SK-N-SH (cell line): ENCODE measurements around the gene CRB3. TPM values are rescaled to one million over a fixed set of nuclear protein-coding genes. Genes with fewer than 3 reads are reported as not detected.

ENCODE experiments used
- CTCF ChIA-PET: fragments of 300-600, 350-600 bp; formaldehyde crosslinking; extraction: SDS; loops from one replicate; lab custom pipeline; 2021; lab: Yijun Ruan, JAX
- POLR2A ChIA-PET: fragments of 350-600 bp; sonication (Branson Sonifier 250); formaldehyde crosslinking; extraction: SDS; loops from one replicate; lab custom pipeline; 2020; ENCODE audit warnings: antibody characterized with exemption, inconsistent platforms; lab: Yijun Ruan, JAX
- DNase-seq: peaks from one replicate; pipeline ENCODE4 v3.0.0; 2012
- H2AFZ ChIP-seq: fragments of 200-600 bp; sonication (generic); 2 replicates; pipeline ENCODE4 v1.8.1; 2016; ENCODE audit warnings: antibody characterized with exemption, mild to moderate bottlenecking, low read depth
- H3F3A ChIP-seq: fragments of 200-600 bp; sonication (generic); replicated peaks from 2 replicates; pipeline ENCODE3; 2016; ENCODE audit warnings: antibody characterized with exemption, mild to moderate bottlenecking; ENCODE audit not compliant: insufficient read depth
- H3K27ac ChIP-seq, 2 experiments: fragments of 200-500 bp in 1 of 2; fragments of 200-600 bp in 1 of 2; sonication (Bioruptor generic) in 1 of 2; sonication (generic), shearing (Covaris generic) in 1 of 2; 2 replicates each; pipeline versions ENCODE4 v1.5.1 to v1.6.1; 2014 to 2016; ENCODE audit warnings: low read depth in 2 of 2, inconsistent platforms in 1 of 2, low read length in 1 of 2, mild to moderate bottlenecking in 1 of 2, mixed read lengths in 1 of 2
- H3K27me3 ChIP-seq: fragments of 200-600 bp; sonication (generic), shearing (Covaris generic); 2 replicates; pipeline ENCODE4 v1.6.1; 2016; ENCODE audit warnings: mixed run types; ENCODE audit not compliant: insufficient read depth
- H3K36me3 ChIP-seq, 2 experiments: fragments of 200-500 bp in 1 of 2; fragments of 200-600 bp in 1 of 2; sonication (Bioruptor generic) in 1 of 2; sonication (generic) in 1 of 2; replicated peaks in 1 of 2; 2 replicates each; pipeline versions ENCODE3 to v1.5.1; 2014 to 2016; ENCODE audit warnings: low read length in 1 of 2, mild to moderate bottlenecking in 1 of 2; ENCODE audit not compliant: insufficient read depth in 2 of 2, control insufficient read depth in 1 of 2
- H3K4me1 ChIP-seq, 2 experiments: fragments of 200-500 bp in 1 of 2; fragments of 200-600 bp in 1 of 2; sonication (Bioruptor generic) in 1 of 2; sonication (generic), shearing (Covaris generic) in 1 of 2; 2 replicates each; pipeline versions ENCODE4 v1.5.1 to v1.6.1; 2014 to 2016; ENCODE audit warnings: low read depth in 1 of 2, low read length in 1 of 2, mixed run types in 1 of 2; ENCODE audit not compliant: insufficient read depth in 2 of 2, control insufficient read depth in 1 of 2
- H3K4me2 ChIP-seq: fragments of 200-600 bp; sonication (generic), shearing (Covaris generic); 2 replicates; pipeline ENCODE4 v1.6.1; 2017; ENCODE audit warnings: mixed run types
- H3K4me3 ChIP-seq, 2 experiments: fragments of 200-500 bp in 1 of 2; fragments of 200-600 bp in 1 of 2; sonication (Bioruptor generic) in 1 of 2; sonication (generic), shearing (Covaris generic) in 1 of 2; 2 replicates each; pipeline versions ENCODE4 v1.5.1 to v1.8.1; 2014 to 2016; ENCODE audit warnings: low read depth in 2 of 2, inconsistent platforms in 1 of 2, low read length in 1 of 2, mild to moderate bottlenecking in 1 of 2, mixed read lengths in 1 of 2, moderate library complexity in 1 of 2
- H3K79me2 ChIP-seq: fragments of 200-600 bp; sonication (generic); 2 replicates; pipeline ENCODE4 v1.8.1; 2017; ENCODE audit warnings: mild to moderate bottlenecking; ENCODE audit not compliant: insufficient read depth
- H3K9ac ChIP-seq: fragments of 200-600 bp; sonication (generic); 2 replicates; pipeline ENCODE4 v1.6.1; 2017; ENCODE audit warnings: mixed run types
- H3K9me2 ChIP-seq: fragments of 200-600 bp; sonication (generic); 2 replicates; pipeline ENCODE4 v1.6.1; 2017; ENCODE audit warnings: mixed run types
- H3K9me3 ChIP-seq: fragments of 200-600 bp; sonication (generic); 2 replicates; pipeline ENCODE4 v1.6.1; 2017; ENCODE audit warnings: mixed run types, mild to moderate bottlenecking, moderate library complexity
- H4K20me1 ChIP-seq: fragments of 200-600 bp; sonication (generic); 2 replicates; pipeline ENCODE4 v1.6.1; 2017; ENCODE audit warnings: mild to moderate bottlenecking, mixed run types; ENCODE audit not compliant: insufficient read depth
- CTCF ChIP-seq: fragments of 200-600 bp; sonication (generic); IDR thresholded peaks from 2 replicates; pipeline ENCODE4 v1.6.1; 2017; ENCODE audit warnings: antibody characterized with exemption, mild to moderate bottlenecking, moderate library complexity
- EP300 ChIP-seq, 2 experiments: IDR thresholded peaks; 2 replicates each; pipeline versions ENCODE4 v1.4.0 to v1.6.1; 2012; ENCODE audit warnings: borderline replicate concordance in 1 of 2, low read depth in 1 of 2, low read length in 1 of 2
- GABPA ChIP-seq: IDR thresholded peaks from 2 replicates; pipeline ENCODE4 v1.4.0; 2012; ENCODE audit warnings: low read depth, mild to moderate bottlenecking
- NRF1 ChIP-seq: IDR thresholded peaks from 2 replicates; pipeline ENCODE4 v1.6.1; 2012; ENCODE audit warnings: low read depth, mild to moderate bottlenecking, low read length
- POLR2AphosphoS5 ChIP-seq: IDR thresholded peaks from 2 replicates; pipeline ENCODE4 v1.6.1; 2012; ENCODE audit warnings: low read depth, low read length
- TEAD4 ChIP-seq: IDR thresholded peaks from 2 replicates; pipeline ENCODE4 v1.4.0; 2012; ENCODE audit warnings: mild to moderate bottlenecking, borderline replicate concordance; ENCODE audit not compliant: insufficient read depth
- YY1 ChIP-seq: IDR thresholded peaks from 2 replicates; pipeline ENCODE4 v1.4.0; 2012; ENCODE audit warnings: low read depth, mild to moderate bottlenecking
- WGBS: methylation state at CpG from one replicate; pipeline ENCODE4 v1.1.6; 2017; ENCODE audit warnings: low lambda C conversion rate; 5-methylcytosine and 5-hydroxymethylcytosine counted together
- polyA plus RNA-seq, 3 experiments: library from polyadenylated mRNA; depleted of rRNA; stranded (reverse); fragments of >200 nt; gene quantifications; 2 replicates each; pipeline ENCODE4 v1.2.3, GENCODE V29; 2012
- TF ChIP-seq, protein P1 (sequence below): IDR thresholded peaks from 2 replicates; pipeline ENCODE4 v1.4.0; 2012; ENCODE audit warnings: low read depth
- TF ChIP-seq, protein P2 (sequence below): fragments of 150-350 bp; IDR thresholded peaks from 2 replicates; pipeline ENCODE4 v1.6.1; 2016; ENCODE audit warnings: mild to moderate bottlenecking, low read depth, low read length
- TF ChIP-seq, protein P3 (sequence below): IDR thresholded peaks from 2 replicates; pipeline ENCODE4; 2012

Gene CRB3
- polyA plus RNA-seq, 1 of the 3 experiments (the other 2 are of a cell fraction) = not detected

- no peak overlapping the region for H2AFZ ChIP-seq
- H3K4me3 ChIP-seq = no peak overlapping the region
- ChIA-PET CTCF (interaction anchor here (1.6 kb wide), 1 partner anchor 17 kb away, joined by 3 read pairs; no protein-coding TSS in a partner anchor), POLR2A (no interaction called here)
- no peak for DNase-seq
- H3K36me3 ChIP-seq = no peaks in the 10 kb centered on the region
- H4K20me1 ChIP-seq = no peaks in the 10 kb centered on the region
- H3K27ac ChIP-seq = no peak overlapping the region
- H3K9me3 ChIP-seq = no peaks in the 10 kb centered on the region
- no peaks in the 10 kb centered on the region; the same call in 1 of the 2 replicates for H3K27me3 ChIP-seq
- TF ChIP-seq, protein P1, sequence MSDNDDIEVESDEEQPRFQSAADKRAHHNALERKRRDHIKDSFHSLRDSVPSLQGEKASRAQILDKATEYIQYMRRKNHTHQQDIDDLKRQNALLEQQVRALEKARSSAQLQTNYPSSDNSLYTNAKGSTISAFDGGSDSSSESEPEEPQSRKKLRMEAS = no peak
- TF ChIP-seq TEAD4 (no peak), GABPA (no peak), EP300 (IDR thresholded peaks at IDR 0.05; ENCODE audit: borderline replicate concordance in 1 of 2, low read depth in 1 of 2, low read length in 1 of 2) (no peak)
- H3K9me2 ChIP-seq = no peaks in the 10 kb centered on the region
- no peaks in the 10 kb centered on the region for H3K4me1 ChIP-seq
- no peaks in the 10 kb centered on the region for H3F3A ChIP-seq
- H3K4me2 ChIP-seq = no peak overlapping the region
- H3K79me2 ChIP-seq = no peaks in the 10 kb centered on the region
- H3K9ac ChIP-seq = no peak overlapping the region
- 41% methylated on average over 3 of the region's 3 CpGs for WGBS
These were observed 19.2 kb downstream of the CRB3 start for GRCh38 chr19:6483235-6483634.

DNA sequence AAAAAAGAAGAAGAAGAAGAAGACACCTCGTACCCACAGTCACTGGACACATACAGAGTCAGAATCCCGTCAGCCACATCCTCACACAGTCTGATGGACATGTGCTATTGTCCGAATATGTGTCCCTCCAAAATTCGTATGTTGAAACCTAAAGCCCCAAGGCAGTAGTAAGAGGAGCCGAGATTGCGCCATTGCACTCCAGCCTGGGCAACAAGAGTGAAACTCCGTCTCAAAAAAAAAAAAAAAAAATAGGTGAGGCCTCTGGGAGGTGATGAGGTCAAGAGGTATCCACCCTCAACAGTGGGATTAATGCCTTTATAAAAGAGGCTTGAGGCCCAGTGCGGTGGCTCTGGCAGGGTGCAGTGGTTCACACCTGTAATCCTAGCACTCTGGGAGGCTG is 20.2 kb downstream of the CRB3 start:
- TF ChIP-seq, protein P2, sequence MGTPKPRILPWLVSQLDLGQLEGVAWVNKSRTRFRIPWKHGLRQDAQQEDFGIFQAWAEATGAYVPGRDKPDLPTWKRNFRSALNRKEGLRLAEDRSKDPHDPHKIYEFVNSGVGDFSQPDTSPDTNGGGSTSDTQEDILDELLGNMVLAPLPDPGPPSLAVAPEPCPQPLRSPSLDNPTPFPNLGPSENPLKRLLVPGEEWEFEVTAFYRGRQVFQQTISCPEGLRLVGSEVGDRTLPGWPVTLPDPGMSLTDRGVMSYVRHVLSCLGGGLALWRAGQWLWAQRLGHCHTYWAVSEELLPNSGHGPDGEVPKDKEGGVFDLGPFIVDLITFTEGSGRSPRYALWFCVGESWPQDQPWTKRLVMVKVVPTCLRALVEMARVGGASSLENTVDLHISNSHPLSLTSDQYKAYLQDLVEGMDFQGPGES = no peak
- TF ChIP-seq POLR2AphosphoS5 = no peak
- 63% methylated on average over 8 of the region's 8 CpGs for WGBS
- H3K4me3 ChIP-seq = no peak overlapping the region
- ChIA-PET POLR2A (no interaction called here), CTCF (no interaction called here)
- no peaks in the 10 kb centered on the region; a peak in 1 of 4 replicates for H3K4me1 ChIP-seq
- H2AFZ ChIP-seq = no peak overlapping the region
- H3K27me3 ChIP-seq = no peaks in the 10 kb centered on the region; the same call in 1 of the 2 replicates
- no peak overlapping the region for H3K4me2 ChIP-seq
- H3K9me2 ChIP-seq = no peaks in the 10 kb centered on the region
- H3K9me3 ChIP-seq = no peaks in the 10 kb centered on the region
- no peaks in the 10 kb centered on the region for H3F3A ChIP-seq
- no peak overlapping the region for H3K9ac ChIP-seq
- H4K20me1 ChIP-seq = no peaks in the 10 kb centered on the region
- H3K27ac ChIP-seq = no peak overlapping the region
- DNase-seq = no peak
- no peaks in the 10 kb centered on the region for H3K36me3 ChIP-seq
- H3K79me2 ChIP-seq = no peaks in the 10 kb centered on the region

GRCh38 chr19:6484831-6485230 is 20.8 kb downstream of the CRB3 start:
- H3K27me3 ChIP-seq = no peaks in the 10 kb centered on the region; the same call in 1 of the 2 replicates
- H4K20me1 ChIP-seq = no peaks in the 10 kb centered on the region
- H3F3A ChIP-seq = no peaks in the 10 kb centered on the region
- H3K79me2 ChIP-seq = no peaks in the 10 kb centered on the region
- no peak overlapping the region for H2AFZ ChIP-seq
- ChIA-PET POLR2A (no interaction called here), CTCF (interaction anchor here (0.8 kb wide), 1 partner anchor 10 kb away, joined by 4 read pairs; no protein-coding TSS in a partner anchor)
- no peaks in the 10 kb centered on the region for H3K36me3 ChIP-seq
- no peak for TF ChIP-seq EP300 (IDR thresholded peaks at IDR 0.05; ENCODE audit: borderline replicate concordance in 1 of 2, low read depth in 1 of 2, low read length in 1 of 2)
- TF ChIP-seq GABPA = no peak
- TF ChIP-seq YY1 = no peak
- no peak for TF ChIP-seq CTCF
- TF ChIP-seq, protein P3, sequence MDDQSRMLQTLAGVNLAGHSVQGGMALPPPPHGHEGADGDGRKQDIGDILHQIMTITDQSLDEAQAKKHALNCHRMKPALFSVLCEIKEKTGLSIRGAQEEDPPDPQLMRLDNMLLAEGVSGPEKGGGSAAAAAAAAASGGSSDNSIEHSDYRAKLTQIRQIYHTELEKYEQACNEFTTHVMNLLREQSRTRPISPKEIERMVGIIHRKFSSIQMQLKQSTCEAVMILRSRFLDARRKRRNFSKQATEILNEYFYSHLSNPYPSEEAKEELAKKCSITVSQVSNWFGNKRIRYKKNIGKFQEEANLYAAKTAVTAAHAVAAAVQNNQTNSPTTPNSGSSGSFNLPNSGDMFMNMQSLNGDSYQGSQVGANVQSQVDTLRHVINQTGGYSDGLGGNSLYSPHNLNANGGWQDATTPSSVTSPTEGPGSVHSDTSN = no peak
- TF ChIP-seq NRF1 = no peak
- no peak for DNase-seq
- H3K9me3 ChIP-seq = no peaks in the 10 kb centered on the region
- H3K9ac ChIP-seq = no peak overlapping the region
- H3K4me1 ChIP-seq = no peaks in the 10 kb centered on the region; a peak in 1 of 4 replicates
- no peak overlapping the region for H3K4me2 ChIP-seq
- 83% methylated on average over 7 of the region's 7 CpGs for WGBS
- no peak overlapping the region for H3K27ac ChIP-seq
- H3K9me2 ChIP-seq = no peaks in the 10 kb centered on the region
- no peak overlapping the region for H3K4me3 ChIP-seq
